Keratinocyte (primary cell): ENCODE measurements around the gene MYO10. TPM values are rescaled to one million over a fixed set of nuclear protein-coding genes. Genes with fewer than 3 reads are reported as not detected.
A peak's percentile ranks its signal among the peaks of the same experiment; 100 is the strongest.

Source experiments
- DNase-seq: peaks from one replicate; pipeline ENCODE4 v3.0.0-alpha.2; 2011; ENCODE audit warnings: low read depth, missing footprints, low spot score
- FAIRE-seq: peaks from 2 replicates; lab custom pipeline; 2011; peaks lifted over from hg19 to GRCh38; lab: Jason Lieb, UNC
- H2AFZ ChIP-seq: 2 replicates; pipeline ENCODE4 v1.6.0; 2012; ENCODE audit warnings: low read length, control low read depth, inconsistent platforms; ENCODE audit not compliant: control insufficient read depth
- H3K27ac ChIP-seq: 2 replicates; pipeline ENCODE4 v1.5.1; 2011; ENCODE audit warnings: low read length; ENCODE audit not compliant: control insufficient read depth, insufficient read depth
- H3K27me3 ChIP-seq: 3 replicates; pipeline ENCODE4 v1.6.0; 2011; ENCODE audit warnings: low read length; ENCODE audit not compliant: control insufficient read depth, insufficient read depth; ENCODE audit errors: extremely low read depth
- H3K36me3 ChIP-seq, 2 experiments: 2 replicates in 1 of 2; 3 replicates in 1 of 2; pipeline ENCODE4 v1.5.1; 2011; ENCODE audit warnings: low read length in 2 of 2, mild to moderate bottlenecking in 1 of 2; ENCODE audit not compliant: control insufficient read depth in 2 of 2, insufficient read depth in 2 of 2; ENCODE audit errors: extremely low read depth in 1 of 2
- H3K4me1 ChIP-seq: 3 replicates; pipeline ENCODE4 v1.5.1; 2011; ENCODE audit warnings: low read length; ENCODE audit not compliant: control insufficient read depth, insufficient read depth; ENCODE audit errors: extremely low read depth
- H3K4me2 ChIP-seq: 3 replicates; pipeline ENCODE4 v1.6.0; 2011; ENCODE audit warnings: low read depth, low read length; ENCODE audit not compliant: control insufficient read depth, insufficient read depth; ENCODE audit errors: extremely low read depth
- H3K4me3 ChIP-seq, 3 experiments: fragments of 200-600 bp in 1 of 3; sonication (generic) in 1 of 3; 2 replicates in 2 of 3; 3 replicates in 1 of 3; pipeline ENCODE4 v1.5.1; 2011 to 2016; ENCODE audit warnings: low read length in 3 of 3, mild to moderate bottlenecking in 3 of 3, control low read depth in 2 of 3, inconsistent platforms in 1 of 3, low read depth in 1 of 3, mixed read lengths in 1 of 3, mixed run types in 1 of 3, moderate library complexity in 1 of 3; ENCODE audit not compliant: control insufficient read depth in 2 of 3, insufficient read depth in 2 of 3; ENCODE audit errors: extremely low read depth in 1 of 3
- H3K79me2 ChIP-seq: 2 replicates; pipeline ENCODE4 v1.6.0; 2012; ENCODE audit warnings: low read length; ENCODE audit not compliant: control insufficient read depth, insufficient read depth
- H3K9ac ChIP-seq: 3 replicates; pipeline ENCODE4 v1.6.0; 2011; ENCODE audit warnings: low read length; ENCODE audit not compliant: control insufficient read depth, insufficient read depth; ENCODE audit errors: extremely low read depth
- H3K9me1 ChIP-seq: 3 replicates; pipeline ENCODE4 v1.6.0; 2011; ENCODE audit warnings: low read length; ENCODE audit not compliant: control insufficient read depth, insufficient read depth; ENCODE audit errors: extremely low read depth
- H3K9me3 ChIP-seq: 2 replicates; pipeline ENCODE4 v1.5.1; 2012; ENCODE audit warnings: low read depth, low read length; ENCODE audit not compliant: control insufficient read depth
- H4K20me1 ChIP-seq: 3 replicates; pipeline ENCODE4 v1.6.0; 2011; ENCODE audit warnings: low read length; ENCODE audit not compliant: control insufficient read depth, insufficient read depth; ENCODE audit errors: extremely low read depth
- CTCF ChIP-seq, 3 experiments: IDR thresholded peaks in 1 of 3; conservative IDR thresholded peaks in 1 of 3; optimal IDR thresholded peaks in 1 of 3; 2 replicates in 2 of 3; 3 replicates in 1 of 3; pipeline versions ENCODE3 to v1.5.1; 2011; ENCODE audit warnings: low read length in 3 of 3, mild to moderate bottlenecking in 3 of 3, moderate library complexity in 2 of 3, control low read depth in 1 of 3, inconsistent platforms in 1 of 3; ENCODE audit not compliant: insufficient read depth in 2 of 3; ENCODE audit errors: extremely low read depth in 1 of 3
- EZH2 ChIP-seq: IDR thresholded peaks from one replicate; pipeline ENCODE4 v1.6.1; 2012; ENCODE audit warnings: inconsistent platforms, mild to moderate bottlenecking, low read length, moderate library complexity
- dilution Hi-C: fragments of 300-500 bp; cut with MboI; formaldehyde crosslinking; loops from one replicate; pipeline ENCODE4 v1.7.0; 2020; ENCODE audit warnings: low sequenced_read_pairs; ENCODE audit not compliant: extremely low pct_ligation_motif_present
- polyA plus RNA-seq, 5 experiments: library from polyadenylated mRNA; depleted of rRNA in 3 of 5; stranded (reverse) in 3 of 5; stranded (forward) in 1 of 5; unstranded in 1 of 5; fragments of >200 nt; gene quantifications; 1 replicate in 1 of 5; 2 replicates in 3 of 5; 3 replicates in 1 of 5; pipeline versions ENCODE4 v1.2.1 to v1.2.3, GENCODE V29; 2011 to 2012; ENCODE audit warnings: missing spikeins in 2 of 5, low read depth in 1 of 5, low replicate concordance in 1 of 5

Gene MYO10
- polyA plus RNA-seq, 1 donor (not counting 4 experiments of a cell fraction or from before 2014, with no cell fraction given), result 22.0 TPM

GRCh38 chr5:16897284-16897704 is 38.8 kb downstream of the MYO10 start:
- TF ChIP-seq CTCF (optimal IDR thresholded peaks at IDR 0.05 in 1 of 3, IDR thresholded peaks at IDR 0.05 in 1 of 3, conservative IDR thresholded peaks at IDR 0.05 in 1 of 3; ENCODE audit: extremely low read depth in 1 of 3, insufficient read depth in 2 of 3, low read length in 3 of 3) (no peak), EZH2 (no peak)
- Histone ChIP-seq H3K4me1 (peaks cover 45% of the 10 kb centered on the region), H3K4me2 (peak overlapping the region; percentile 6), H3K27ac (peak overlapping the region; percentile 18), H3K9me1 (peaks cover 5% of the 10 kb centered on the region), H3K4me3 (no peak overlapping the region), H2AFZ (no peak overlapping the region), H3K9me3 (no peaks in the 10 kb centered on the region), H3K36me3 (peaks cover 0 to 1% of the 10 kb centered on the region in 2 experiments), H4K20me1 (peaks cover 56% of the 10 kb centered on the region), H3K79me2 (peaks cover 98% of the 10 kb centered on the region), H3K9ac (no peak overlapping the region), H3K27me3 (no peaks in the 10 kb centered on the region)
- no peak for FAIRE-seq
- DNase-seq, result no peak
- dilution Hi-C loops, result no loop called here

- Histone ChIP-seq H3K27ac (peak overlapping the region; percentile 6), H2AFZ (no peak overlapping the region), H3K36me3 (peaks cover 0 to 1% of the 10 kb centered on the region in 2 experiments), H3K9ac (no peak overlapping the region), H4K20me1 (peaks cover 59% of the 10 kb centered on the region), H3K4me3 (no peak overlapping the region), H3K79me2 (peaks cover 98% of the 10 kb centered on the region), H3K9me1 (peaks cover 5% of the 10 kb centered on the region), H3K9me3 (no peaks in the 10 kb centered on the region), H3K27me3 (no peaks in the 10 kb centered on the region), H3K4me1 (peaks cover 45% of the 10 kb centered on the region), H3K4me2 (no peak overlapping the region)
- dilution Hi-C loops, result no loop called here
- TF ChIP-seq CTCF (optimal IDR thresholded peaks at IDR 0.05 in 1 of 3, IDR thresholded peaks at IDR 0.05 in 1 of 3, conservative IDR thresholded peaks at IDR 0.05 in 1 of 3; ENCODE audit: extremely low read depth in 1 of 3, insufficient read depth in 2 of 3, low read length in 3 of 3) (no peak), EZH2 (no peak)
- FAIRE-seq, result no peak
- DNase-seq, result no peak
These were observed 39.3 kb downstream of the MYO10 start for GRCh38 chr5:16896767-16897166.
